Activated T-cell treated with anti-CD3 and anti-CD28 coated beads for 48 hours (primary cell): ENCODE results near the gene TRIM74.
"Not testable (repeated sequence)": the region's sequence is repeated elsewhere in the genome, so short reads cannot be mapped to it uniquely, and the experiment has no call there.

Experiments
- DNase-seq: peaks from one replicate; pipeline ENCODE4 v3.0.0-alpha.2; 2020; ENCODE audit warnings: low read depth

TRIM74 gene

DNA sequence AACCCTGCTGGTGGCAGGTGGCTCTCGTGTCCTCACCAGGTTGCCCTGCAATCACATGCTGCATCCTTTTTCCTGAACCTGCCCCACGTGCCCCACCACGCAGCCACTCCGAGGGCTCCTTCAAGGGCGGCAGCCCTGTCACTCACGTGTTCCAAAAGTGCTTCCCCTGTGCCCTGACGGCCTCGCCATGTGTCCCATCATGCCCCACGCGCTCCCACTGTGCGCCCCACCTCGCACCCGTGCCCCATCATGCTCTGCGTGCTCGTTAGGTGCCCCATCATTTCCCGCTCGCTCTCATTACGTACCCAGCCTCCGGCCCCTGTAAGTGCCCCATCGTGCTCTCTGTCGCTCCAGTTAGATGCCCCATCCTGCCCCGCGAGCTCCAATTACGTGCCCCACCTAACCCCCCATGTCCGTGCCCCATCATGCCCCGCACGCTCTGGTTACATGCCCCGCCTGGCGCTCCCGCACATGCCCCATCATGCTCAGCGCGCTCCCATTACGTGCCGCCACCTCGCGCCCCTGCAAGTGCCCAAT, at the start of gene TRIM74:
Gene TRIM74, minus strand, starts transcription at position 487 of the 537 bp plus-strand sequence. CDS start 3,309 bp downstream, outside the sequence.
- DNase-seq, result not testable (repeated sequence)

DNA sequence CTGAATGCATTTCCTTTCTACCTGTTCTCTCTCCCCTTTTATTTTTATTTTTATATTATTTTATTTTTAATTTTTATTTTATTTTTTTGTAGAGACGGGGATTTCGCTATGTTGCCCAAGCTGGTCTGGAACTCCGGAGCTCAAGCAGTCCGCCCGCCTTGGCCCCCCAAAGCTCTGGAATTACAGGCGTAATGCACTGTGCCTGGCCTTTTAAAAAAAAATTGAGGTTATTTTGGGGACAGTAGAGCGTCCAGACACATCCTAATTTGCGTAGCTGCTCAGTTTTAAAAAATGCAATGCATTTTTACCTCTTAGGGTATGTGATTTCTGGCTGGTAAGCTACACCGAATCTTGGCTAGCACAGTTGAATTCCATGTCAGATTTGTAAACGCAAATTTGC, 37.2 kb upstream of the TRIM74 start:
- not testable (repeated sequence) for DNase-seq

DNA sequence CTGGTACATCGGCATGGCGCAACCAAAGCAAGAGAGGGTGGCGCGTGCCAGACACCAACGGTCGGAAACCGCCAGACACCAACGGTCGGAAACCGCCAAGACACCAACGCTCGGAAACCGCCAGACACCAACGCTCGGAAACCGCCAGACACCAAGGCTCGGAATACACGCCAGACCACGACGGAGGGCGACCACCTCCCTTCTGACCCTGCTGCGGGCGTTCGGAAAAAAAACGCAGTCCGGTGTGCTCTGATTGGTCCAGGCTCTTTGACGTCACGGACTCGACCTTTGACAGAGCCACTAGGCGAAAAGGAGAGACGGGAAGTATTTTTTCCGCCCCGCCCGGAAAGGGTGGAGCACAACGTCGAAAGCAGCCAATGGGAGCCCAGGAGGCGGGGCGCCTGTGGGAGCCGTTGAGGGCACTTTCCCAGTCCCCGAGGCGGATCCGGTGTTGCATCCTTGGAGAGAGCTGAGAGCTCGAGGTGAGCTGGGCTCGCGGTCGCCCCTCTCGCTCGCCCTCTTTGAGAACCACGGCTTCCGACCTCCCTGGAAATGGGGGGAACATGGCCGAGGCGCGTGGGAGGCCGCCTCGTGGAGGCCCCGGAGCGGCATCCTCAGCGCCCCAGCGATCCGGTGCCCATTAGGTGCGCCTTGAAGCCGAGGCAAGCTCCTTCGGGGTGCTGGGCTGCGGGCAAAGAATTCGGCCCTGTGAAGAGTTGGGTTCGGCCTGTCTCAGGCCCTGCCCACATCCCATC, 36.6 kb upstream of the TRIM74 start:
- DNase-seq, result peak; percentile 90

DNA sequence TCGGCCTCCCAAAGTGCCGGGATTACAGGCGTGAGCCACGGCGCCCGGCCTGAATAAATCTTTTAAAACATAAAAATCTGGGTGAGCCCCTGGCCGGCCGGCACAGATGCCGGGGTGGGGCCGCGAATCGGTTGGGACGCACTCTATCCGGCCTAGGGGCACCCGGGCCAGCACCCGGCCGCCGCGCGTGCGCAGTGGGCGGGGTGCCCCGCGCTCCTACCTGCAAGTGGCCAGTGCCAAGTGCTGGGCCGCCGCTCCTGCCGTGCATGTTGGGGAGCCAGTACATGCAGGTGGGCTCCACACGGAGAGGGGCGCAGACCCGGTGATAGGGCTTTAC, 36.1 kb upstream of the TRIM74 start:
- peak; percentile 76 for DNase-seq

DNA sequence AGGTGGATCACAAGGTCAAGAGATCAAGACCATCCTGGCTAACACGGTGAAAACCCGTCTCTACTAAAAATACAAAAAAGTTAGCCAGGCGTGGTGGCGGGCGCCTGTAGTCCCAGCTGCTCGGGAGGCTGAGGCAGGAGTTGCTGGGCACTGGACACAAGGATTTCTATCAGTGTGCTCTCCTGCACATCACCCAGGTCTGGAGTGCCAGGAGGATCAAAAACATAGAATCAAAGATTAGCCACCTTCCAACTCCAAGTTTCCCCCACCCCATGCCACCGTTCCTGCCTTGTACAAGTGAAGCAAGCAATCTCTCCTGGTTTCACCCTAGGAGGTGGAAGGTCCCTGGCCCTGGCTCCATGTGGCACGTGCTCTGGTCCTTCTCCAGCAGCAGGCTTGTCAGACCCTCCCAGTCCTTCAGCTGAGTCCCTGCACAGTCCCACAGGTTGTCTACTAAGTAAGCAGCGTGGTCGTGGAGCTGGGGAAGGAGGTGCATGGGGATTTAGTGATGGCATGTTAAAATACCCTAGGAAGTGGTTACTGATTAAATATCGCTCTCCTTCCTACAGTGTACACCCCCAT, 28.7 kb upstream of the TRIM74 start:
- DNase-seq, result not testable (repeated sequence)

DNA sequence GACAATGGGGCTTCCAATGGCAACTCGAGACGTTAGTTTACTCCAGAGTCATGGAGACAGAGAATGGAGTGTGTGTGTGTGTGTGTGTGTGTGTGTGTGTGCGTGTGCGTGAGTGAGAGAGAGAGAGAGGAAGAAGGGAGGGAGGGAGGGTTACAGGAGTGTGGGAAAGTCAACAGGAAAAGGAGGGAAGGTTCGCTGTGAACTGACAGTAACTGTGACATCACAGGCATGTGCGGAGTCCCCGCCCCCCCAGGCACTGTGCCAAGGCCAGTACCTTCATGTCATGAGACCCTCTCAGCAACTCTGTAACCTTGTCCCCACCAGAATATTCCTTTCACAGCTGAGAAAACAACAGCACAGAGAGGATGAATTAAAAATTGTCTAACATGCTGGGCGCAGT, 28.2 kb upstream of the TRIM74 start:
- DNase-seq, result not testable (repeated sequence)

DNA sequence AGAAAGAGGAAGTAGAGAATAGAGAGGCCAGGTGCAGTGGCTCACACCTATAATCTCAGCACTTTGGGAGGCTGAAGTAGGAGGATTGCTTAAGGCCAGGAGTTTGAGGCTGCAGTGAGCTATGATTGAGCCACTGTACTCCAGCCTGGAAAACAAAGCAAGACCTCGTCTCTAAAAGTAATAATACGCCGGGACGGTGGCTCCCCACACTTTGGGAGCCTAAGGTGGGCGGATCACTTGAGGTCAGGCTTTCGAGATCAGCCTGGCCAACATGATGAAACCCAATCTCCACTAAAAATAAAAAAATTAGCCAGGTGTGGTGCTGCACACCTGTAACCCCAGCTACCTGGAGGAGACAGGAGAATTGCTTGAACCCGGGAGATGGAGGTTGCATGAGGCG, 26.2 kb upstream of the TRIM74 start:
- DNase-seq, result not testable (repeated sequence)

DNA sequence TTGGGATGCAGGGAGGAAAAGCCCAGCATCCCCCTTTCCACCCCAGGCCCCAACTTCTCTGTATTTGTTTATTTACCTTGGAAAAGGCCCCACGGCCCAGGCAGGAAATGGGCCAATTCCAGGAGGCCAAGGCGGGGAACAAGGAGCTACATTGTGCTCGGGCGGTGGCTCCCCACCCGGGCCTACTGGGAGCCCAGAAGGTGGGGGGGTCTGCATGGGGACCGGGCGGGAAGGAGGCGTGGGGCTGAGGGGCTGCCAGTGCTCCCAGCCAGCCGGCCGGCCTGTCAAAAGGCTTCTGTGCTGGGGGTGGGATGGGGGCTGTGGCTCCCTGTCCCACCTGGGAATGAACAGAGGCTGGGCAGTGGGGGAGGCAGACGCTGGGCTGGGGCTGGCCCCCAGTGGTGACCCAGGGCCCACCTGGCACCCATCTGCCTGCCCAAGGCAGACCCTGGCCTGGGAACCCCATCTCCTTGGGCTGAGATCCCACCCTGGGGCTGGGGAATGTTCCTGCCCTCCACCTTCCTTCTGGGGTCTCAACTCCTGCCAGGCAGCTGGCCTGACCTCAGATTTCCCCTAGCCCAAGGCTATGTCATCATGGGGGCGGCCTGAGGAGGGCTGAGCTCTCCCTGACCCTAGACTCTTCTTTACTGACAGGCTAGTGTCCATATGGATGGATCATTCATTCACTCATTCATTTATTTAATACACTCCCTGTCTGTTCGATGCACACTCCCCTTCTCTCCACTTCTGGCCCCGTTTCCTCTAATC, 21.1 kb upstream of the TRIM74 start:
- DNase-seq, result not testable (repeated sequence)

DNA sequence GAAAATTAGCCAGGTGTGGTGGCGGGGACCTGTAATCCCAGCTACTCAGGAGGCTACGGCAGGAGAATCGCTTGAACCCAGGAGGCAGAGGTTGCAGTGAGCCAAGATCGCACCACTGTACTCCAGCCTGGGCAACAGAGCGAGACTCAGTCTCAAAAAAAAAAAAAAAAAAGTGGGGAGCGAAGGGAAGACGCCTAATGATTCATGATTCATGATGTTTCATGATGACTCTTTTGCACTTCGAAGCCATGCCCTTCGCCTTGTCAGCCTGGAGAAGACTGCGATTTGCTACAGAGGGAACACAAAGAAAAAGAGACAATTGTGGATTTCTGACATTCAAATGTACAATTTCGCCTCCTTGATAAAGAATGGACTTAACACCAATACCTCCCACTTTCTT, 12.8 kb upstream of the TRIM74 start:
- DNase-seq, result not testable (repeated sequence)

DNA sequence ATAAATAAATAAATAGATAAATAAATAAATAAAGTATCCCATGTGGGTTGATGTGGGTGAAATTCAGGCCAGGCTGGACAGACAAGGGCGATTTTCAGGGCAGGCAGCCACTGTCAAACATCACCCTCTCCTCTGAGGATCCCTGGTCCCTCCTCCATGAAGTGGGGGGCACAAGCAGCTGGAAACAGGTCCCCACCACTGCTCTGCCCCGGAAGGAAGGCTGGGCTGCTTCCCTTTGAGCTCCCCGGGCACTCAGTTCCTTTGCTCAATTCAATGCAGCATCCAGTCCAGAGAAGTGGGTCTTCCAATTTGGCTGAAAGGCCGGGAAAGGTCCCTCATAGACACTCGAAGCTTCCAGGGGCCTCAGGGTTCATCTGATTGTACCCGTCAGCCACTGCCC, 11.1 kb upstream of the TRIM74 start:
- not testable (repeated sequence) for DNase-seq

DNA sequence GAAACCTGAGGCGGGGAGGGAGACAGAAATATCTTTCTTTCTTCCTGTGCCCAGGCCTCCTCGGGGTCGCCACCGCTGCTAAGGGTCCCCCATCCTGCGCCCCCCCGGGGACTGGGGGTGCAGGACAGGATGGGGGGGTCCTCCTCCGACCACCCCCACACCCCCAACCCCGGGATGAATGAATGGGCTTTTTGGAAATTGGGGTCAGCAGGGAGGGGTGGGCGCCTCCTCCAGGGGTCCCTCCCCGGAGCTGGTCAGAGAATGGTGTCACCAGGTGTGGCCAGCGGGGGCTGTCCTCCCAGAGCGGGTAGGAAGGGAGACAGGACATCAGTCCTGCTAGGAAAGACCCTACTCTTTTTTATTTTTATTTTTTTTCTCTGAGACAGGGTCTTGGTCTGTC, 7.2 kb upstream of the TRIM74 start:
- not testable (repeated sequence) for DNase-seq

DNA sequence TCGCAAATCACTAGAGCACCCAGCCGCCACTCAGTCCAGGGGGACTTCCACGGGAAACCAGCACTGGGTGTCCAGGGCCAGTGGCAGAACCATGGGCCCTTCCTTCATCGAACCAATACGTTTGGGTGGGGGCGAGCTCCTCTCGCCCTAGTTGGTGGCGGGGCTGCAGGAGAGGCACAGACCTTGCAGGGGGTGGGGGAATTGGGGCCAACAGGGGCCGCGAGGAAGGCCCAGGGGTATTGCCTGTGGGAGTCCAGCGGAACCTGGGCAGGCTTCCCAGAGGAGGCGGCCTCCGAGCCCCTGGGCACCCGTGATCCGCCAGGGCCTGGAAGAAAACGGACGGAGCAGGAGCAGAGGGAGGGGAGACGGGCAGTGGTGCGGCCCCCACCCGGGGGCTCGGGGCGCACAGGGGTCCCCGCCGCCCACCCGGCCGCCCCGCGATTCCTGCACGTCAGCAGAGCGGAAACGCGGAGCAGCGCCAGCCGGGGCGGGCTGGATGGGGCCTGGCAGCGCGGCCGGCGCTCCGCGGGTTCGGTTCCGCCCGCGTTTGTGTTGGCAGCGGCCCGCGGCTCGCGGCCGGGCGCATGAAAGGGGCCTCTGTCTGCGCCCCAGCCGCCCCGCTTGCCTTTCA, 6.5 kb upstream of the TRIM74 start:
- not testable (repeated sequence) for DNase-seq

DNA sequence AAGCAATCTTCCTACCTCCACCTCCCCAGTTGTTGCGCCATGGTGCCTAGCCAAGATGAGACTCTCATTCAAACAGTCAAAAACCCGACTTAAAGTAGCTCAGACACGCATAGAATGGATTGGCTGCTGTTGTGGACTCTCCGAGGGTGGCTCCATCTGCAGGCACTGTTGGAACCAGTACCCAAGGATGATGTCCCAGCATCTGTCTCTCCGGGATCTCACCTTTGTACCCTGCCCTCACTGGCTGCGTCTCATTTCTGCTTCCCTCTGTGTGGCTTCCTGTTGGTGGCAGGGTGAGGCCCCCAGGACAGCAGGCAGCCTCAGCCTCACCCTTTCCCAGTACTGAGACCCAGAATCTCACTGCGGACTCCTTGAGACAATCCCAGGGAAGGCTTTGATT, 5.5 kb upstream of the TRIM74 start:
- DNase-seq, result not testable (repeated sequence)

DNA sequence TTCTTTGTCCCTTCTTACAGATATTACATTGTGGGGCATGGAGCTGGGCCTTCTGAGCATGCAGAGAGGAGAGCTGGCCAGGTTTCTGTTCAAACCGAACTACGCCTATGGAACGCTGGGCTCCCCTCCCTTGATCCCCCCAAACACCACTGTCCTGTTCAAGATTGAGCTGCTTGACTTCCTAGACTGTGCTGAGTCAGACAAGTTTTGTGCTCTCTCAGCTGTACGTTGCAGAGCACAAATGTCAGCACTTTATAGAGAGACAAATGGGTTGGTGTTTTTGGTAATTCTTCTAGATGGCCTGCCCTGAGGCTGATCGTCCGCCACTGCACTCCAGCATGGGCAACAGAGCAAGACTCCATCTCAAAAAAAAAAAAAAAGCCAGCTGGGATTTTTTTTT, 2.2 kb upstream of the TRIM74 start:
- DNase-seq, result not testable (repeated sequence)

DNA sequence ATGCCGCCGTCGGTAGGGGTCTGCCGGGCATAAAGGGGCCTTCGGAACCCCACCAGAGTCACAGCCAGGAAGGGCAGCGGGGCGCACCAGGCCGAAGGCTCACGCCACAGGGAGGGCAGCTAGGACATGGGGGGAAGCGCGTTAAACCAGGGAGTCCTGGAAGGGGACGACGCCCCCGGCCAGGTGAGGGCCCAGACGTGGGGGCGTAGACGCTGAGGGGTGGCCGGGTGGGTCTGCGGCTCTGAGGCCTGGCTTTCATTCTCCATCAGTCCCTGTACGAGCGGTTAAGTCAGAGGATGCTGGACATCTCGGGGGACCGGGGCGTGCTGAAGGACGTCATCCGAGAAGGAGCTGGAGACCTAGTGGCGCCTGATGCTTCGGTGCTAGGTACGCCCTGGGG, 422 bp upstream of the TRIM74 start:
- not testable (repeated sequence) for DNase-seq

DNA sequence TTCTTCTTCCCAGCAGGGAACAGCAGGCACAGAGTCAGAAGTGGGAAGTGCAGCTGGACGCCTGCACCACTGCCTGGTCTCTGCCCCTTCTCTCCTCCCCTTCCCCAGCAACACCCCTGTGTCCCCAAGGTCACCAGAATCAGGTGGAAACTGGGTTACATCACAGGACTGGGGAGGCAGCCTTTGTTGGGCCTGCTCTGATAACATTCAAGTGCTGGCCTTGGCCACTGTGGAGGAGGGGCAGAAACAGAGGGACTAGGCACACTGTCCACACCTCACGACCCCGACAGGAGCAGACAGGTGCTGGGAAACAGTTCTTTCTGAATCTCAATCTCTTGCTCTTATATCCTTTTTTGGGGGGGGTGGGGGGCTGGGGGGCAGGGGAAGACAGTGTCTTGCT, 2.4 kb downstream of the TRIM74 start:
- DNase-seq, result not testable (repeated sequence)

DNA sequence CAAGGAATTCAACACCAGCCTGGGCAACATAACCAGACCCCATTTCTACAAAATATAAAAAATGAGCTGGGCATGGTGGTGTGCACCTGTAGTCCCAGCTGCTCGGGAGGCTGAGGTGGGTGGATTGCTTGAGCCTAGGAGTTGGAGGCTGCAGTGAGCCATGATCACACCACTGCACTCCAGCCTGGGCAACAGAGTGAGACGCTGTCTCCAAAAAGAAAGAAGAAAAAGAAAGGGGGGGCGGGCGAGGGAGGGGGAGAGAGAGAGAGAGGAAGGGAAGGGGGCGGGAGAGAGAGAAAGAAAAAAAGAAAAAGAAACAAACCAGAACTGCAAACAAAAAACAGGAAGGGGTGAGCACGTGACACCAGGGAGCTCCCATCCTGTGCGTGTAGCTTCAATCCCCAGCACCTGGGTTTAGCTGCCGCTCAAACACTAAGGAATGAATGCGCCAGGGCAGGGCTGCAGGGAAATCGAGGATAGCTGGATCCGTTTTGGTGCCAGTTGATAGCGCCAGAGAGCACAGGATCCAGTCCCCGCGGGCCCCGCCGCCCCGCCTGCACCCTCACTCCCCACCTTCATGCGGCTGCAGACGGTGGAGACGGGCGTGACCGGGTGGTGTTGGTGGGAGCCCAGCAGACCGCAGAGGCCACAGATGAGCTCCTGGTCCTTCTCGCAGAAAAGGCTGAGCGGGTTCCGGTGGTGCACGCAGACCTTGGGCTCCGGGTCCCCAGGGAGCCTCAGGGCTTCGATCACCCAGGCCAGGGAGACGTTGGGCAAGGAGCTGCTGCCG, 3.9 kb downstream of the TRIM74 start:
- DNase-seq, result not testable (repeated sequence)

DNA sequence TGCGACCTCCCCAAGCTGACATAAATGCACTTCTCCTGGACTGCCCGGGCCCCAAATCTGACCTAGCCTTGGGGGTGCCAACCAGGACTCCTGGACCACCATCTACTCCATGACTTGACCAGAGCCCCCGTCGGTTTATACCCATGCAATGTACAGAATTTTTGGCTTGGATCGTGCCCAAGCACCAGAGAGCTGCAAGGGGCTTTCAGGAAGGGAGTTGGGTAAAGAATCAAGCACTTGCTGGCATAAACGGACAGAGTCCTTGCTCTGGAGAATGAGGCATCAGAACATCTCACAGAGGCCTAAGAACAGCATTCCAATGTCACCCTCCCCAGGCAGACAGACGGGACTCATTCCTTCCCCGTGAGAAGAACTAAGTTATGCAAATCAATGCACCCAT, 6.2 kb downstream of the TRIM74 start:
- not testable (repeated sequence) for DNase-seq

DNA sequence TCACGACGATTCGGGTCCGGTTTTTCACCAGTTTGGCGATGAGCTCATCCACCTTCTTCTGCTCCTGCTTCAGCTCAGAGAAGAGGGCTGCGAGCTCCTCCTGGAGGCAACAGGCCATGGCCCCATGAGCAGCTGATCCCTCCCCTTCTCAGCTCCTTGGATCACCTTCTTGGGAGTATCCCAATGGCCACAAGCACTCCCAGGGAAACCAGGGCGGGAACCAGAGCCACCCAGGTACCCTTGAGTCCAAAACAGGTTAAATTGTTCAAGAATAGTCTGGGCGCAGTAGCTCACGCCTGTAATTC, 8.0 kb downstream of the TRIM74 start:
- not testable (repeated sequence) for DNase-seq

DNA sequence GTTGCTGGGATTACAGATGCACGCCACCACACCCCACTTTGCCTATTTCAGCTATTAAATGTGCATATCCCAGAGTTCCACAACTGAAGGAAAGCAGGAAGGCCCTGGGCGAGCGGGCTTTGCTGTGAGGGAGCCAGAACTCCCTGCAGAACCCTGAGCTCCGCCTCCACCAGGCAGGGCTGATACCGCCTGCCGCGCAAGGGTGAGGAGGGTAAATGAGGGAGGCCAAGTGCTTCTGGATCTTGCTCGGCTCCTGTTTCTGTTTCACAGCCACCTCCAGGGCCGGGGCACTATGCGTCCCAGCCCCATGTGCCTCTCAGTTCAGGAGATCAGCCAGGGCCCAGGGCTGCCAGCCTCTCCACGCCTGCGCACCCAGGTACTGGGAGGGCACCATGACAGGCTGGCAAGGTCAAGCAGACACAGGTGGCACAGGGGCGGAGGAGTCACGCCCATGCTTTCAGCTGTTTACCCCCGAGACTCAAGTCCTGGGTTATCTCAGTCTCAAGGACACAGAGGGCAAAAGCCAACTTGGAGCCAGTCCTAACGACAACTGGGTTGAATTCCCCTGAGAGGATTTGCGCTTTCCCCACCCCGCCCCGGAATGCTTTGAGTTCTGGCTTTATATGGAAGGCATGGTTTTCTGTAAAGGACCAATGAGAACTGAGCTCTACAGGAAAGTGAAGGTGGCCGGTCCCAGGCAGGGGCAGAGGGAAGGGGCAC, 8.5 kb downstream of the TRIM74 start:
- DNase-seq, result not testable (repeated sequence)

DNA sequence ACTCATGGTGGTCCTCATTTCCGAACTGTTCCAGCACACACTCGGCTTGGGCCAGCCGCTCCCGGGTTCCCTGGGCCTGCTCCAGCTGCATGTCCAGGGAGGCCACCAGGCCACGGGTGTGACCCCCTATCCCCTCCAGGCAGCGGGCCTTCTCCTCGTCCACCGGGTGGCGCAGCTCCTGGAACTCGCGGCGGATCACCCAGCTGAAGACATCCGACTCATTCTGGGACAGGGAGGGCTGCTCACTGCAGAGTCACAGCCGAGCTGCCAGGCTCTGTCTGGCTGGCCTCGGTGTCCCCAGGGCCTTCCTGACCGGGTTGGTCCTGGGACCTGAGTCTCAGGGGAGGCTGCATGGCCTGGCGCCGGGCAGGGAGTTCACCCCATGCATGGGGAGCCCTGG, 9.2 kb downstream of the TRIM74 start:
- DNase-seq, result not testable (repeated sequence)
